ENCODE results near the gene GINS2.
A peak's percentile ranks its signal among the peaks of the same experiment; 100 is the strongest.

The GINS2 gene

GRCh38 chr16:85707528-85708095 lies 18.9 kb upstream of the GINS2 start:
- H3F3A ChIP-seq (ENCODE audit: insufficient read depth, low read length), result no peaks in the 10 kb centered on the region
- H3K9ac ChIP-seq (ENCODE audit: low read length), result no peak overlapping the region
- H3K4me2 ChIP-seq (ENCODE audit: low read length), result no peak overlapping the region
- H3K9me2 ChIP-seq (ENCODE audit: low read depth, low read length), result no peaks in the 10 kb centered on the region
- H3K27me3 ChIP-seq (ENCODE audit: insufficient read depth, low read length), result peaks cover 17% of the 10 kb centered on the region; the same call in 1 of the 2 replicates
- H3K4me3 ChIP-seq (ENCODE audit: low read depth, low read length, poor library complexity, severe bottlenecking), result no peak overlapping the region
- H3K4me1 ChIP-seq (ENCODE audit: insufficient read depth, low read length, severe bottlenecking), result no peaks in the 10 kb centered on the region
- H4K20me1 ChIP-seq (ENCODE audit: insufficient read depth, low read length), result no peaks in the 10 kb centered on the region
- 0 out of 2 replicates have a peak, but pooled peaks cover 4% of the 10 kb centered on the region for H3K9me3 ChIP-seq (ENCODE audit: low read length)
- H3K27ac ChIP-seq (ENCODE audit: low read depth, low read length, poor library complexity, severe bottlenecking), result no peak overlapping the region
- no peak overlapping the region for H2AFZ ChIP-seq (ENCODE audit: low read length)
- H3K36me3 ChIP-seq (ENCODE audit: insufficient read depth, low read length), result peaks cover 5% of the 10 kb centered on the region; the same call in 1 of the 2 replicates
- TF ChIP-seq EZH2 (IDR thresholded peaks at IDR 0.05; ENCODE audit: borderline replicate concordance, low read length), result no peak
- TF ChIP-seq, protein P1, sequence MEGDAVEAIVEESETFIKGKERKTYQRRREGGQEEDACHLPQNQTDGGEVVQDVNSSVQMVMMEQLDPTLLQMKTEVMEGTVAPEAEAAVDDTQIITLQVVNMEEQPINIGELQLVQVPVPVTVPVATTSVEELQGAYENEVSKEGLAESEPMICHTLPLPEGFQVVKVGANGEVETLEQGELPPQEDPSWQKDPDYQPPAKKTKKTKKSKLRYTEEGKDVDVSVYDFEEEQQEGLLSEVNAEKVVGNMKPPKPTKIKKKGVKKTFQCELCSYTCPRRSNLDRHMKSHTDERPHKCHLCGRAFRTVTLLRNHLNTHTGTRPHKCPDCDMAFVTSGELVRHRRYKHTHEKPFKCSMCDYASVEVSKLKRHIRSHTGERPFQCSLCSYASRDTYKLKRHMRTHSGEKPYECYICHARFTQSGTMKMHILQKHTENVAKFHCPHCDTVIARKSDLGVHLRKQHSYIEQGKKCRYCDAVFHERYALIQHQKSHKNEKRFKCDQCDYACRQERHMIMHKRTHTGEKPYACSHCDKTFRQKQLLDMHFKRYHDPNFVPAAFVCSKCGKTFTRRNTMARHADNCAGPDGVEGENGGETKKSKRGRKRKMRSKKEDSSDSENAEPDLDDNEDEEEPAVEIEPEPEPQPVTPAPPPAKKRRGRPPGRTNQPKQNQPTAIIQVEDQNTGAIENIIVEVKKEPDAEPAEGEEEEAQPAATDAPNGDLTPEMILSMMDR (IDR thresholded peaks at IDR 0.05; ENCODE audit: low read length), result no peak
- H3K79me2 ChIP-seq (ENCODE audit: insufficient read depth, low read length), result no peaks in the 10 kb centered on the region

DNA sequence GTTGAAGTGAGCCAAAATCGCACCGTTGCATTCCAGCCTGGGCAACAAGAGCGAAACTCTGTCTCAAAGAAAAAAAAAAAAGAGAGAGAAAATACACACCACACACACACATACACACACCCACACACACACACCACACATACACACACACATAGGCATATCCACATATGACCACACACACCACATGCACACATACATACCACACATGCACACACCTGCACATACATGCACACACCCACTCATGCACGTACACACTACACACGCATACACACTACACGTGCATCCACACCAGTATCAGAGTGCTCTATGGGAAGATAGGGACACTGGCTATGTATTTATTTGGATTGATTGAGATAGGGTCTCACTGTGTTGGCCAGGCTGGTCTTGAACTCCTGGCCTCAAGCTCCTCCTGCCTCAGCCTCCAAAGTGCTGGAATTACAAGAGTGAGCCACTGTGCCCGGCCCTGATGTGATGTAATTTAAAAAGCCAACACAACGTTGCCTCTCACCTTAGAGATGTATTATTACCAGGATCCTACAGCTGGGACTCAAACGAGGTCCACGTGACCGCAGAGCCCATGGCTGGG lies 17.8 kb upstream of the GINS2 start:
- no peaks in the 10 kb centered on the region for H3K4me1 ChIP-seq (ENCODE audit: insufficient read depth, low read length, severe bottlenecking)
- no peak overlapping the region for H2AFZ ChIP-seq (ENCODE audit: low read length)
- H3K4me3 ChIP-seq (ENCODE audit: low read depth, low read length, poor library complexity, severe bottlenecking), result no peak overlapping the region
- H3F3A ChIP-seq (ENCODE audit: insufficient read depth, low read length), result no peaks in the 10 kb centered on the region
- no peaks in the 10 kb centered on the region for H4K20me1 ChIP-seq (ENCODE audit: insufficient read depth, low read length)
- no peaks in the 10 kb centered on the region for H3K9me3 ChIP-seq (ENCODE audit: low read length)
- no peak overlapping the region for H3K9ac ChIP-seq (ENCODE audit: low read length)
- no peaks in the 10 kb centered on the region for H3K79me2 ChIP-seq (ENCODE audit: insufficient read depth, low read length)
- peaks cover 12% of the 10 kb centered on the region; the same call in 1 of the 2 replicates for H3K27me3 ChIP-seq (ENCODE audit: insufficient read depth, low read length)
- H3K27ac ChIP-seq (ENCODE audit: low read depth, low read length, poor library complexity, severe bottlenecking), result no peak overlapping the region
- H3K9me2 ChIP-seq (ENCODE audit: low read depth, low read length), result no peaks in the 10 kb centered on the region
- H3K36me3 ChIP-seq (ENCODE audit: insufficient read depth, low read length), result no peaks in the 10 kb centered on the region
- no peak overlapping the region for H3K4me2 ChIP-seq (ENCODE audit: low read length)
- TF ChIP-seq EZH2 (IDR thresholded peaks at IDR 0.05; ENCODE audit: borderline replicate concordance, low read length), result no peak
- TF ChIP-seq, protein P1 (IDR thresholded peaks at IDR 0.05; ENCODE audit: low read length), result no peak

DNA sequence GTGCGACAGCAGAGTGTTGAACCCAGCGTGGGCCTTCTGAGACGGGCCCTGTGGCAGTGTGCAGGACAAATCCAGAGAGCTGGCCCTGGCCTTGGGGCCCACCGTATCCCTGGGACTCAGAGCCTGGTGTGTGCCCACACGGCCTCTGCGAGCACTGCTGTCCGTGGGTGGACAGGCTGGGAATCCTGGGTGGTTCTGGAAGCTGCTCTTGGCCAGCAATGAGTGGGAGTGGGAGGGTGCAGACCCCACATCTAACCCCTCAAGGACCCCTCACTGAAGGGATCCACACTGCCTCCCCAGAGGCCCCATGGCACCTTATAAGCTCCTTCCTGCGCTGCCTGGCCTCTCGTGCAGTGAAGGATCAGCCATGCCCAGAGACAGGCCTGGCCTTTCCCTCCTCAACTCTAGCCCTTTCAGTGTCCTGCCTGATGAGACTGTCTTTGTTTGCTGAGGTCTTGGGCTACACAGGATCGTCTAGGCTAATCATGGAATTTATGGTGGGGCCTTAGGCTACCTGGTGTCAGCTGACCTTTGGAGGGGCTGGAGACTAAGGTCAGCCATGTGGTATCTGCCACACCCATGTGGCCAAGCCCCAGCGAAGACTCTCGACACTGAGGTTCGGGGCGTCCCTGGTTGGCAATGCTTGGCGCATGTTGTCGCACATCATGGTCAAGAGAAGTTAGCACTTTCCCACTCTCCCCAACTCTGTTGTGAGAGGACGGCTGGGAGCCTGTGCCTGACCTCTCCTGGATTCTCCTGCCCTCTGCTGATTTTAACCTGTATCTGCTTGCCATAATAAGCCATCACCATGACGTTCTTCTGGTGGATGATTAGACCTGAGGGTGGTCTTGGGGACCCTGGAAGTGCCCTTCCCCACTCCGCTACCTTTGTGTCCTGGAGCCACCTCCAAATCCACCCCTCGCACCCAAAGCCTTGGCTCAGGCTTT lies 16.4 kb upstream of the GINS2 start:
- Histone ChIP-seq H3K27ac (ENCODE audit: low read depth, low read length, poor library complexity, severe bottlenecking) (no peak overlapping the region), H3K4me2 (ENCODE audit: low read length) (no peak overlapping the region), H3K9me3 (ENCODE audit: low read length) (no peaks in the 10 kb centered on the region)

More for the DNA sequence above, 16.4 kb upstream of the GINS2 start:
- TF ChIP-seq, protein P1 (IDR thresholded peaks at IDR 0.05; ENCODE audit: low read length), result peak; percentile 6; the same call in 1 of the 2 replicates
- TF ChIP-seq EZH2 (IDR thresholded peaks at IDR 0.05; ENCODE audit: borderline replicate concordance, low read length), result no peak
- Histone ChIP-seq H2AFZ (ENCODE audit: low read length) (no peak overlapping the region), H3K4me1 (ENCODE audit: insufficient read depth, low read length, severe bottlenecking) (no peaks in the 10 kb centered on the region), H3K9me2 (ENCODE audit: low read depth, low read length) (no peaks in the 10 kb centered on the region), H3F3A (ENCODE audit: insufficient read depth, low read length) (no peaks in the 10 kb centered on the region), H3K9ac (ENCODE audit: low read length) (no peak overlapping the region), H3K79me2 (ENCODE audit: insufficient read depth, low read length) (no peaks in the 10 kb centered on the region), H3K36me3 (ENCODE audit: insufficient read depth, low read length) (no peaks in the 10 kb centered on the region), H4K20me1 (ENCODE audit: insufficient read depth, low read length) (no peaks in the 10 kb centered on the region), H3K4me3 (ENCODE audit: low read depth, low read length, poor library complexity, severe bottlenecking) (no peak overlapping the region), H3K27me3 (ENCODE audit: insufficient read depth, low read length) (peaks cover 4% of the 10 kb centered on the region; the same call in 1 of the 2 replicates)

All from OCI-LY1 (cell line).